C4-2B (cell line): ENCODE data around the gene YPEL4.

Experiments used
- CTCF ChIP-seq: fragments of 450-650 bp; conservative IDR thresholded peaks from 2 replicates; pipeline ENCODE4 v1.5.1; 2017; ENCODE audit warnings: mild to moderate bottlenecking
- ZFX ChIP-seq: fragments of 450-650 bp; IDR thresholded peaks from 2 replicates; pipeline ENCODE4 v1.6.1; 2017

- TF ChIP-seq CTCF (no peak), ZFX (no peak)
Observed at GRCh38 chr11:57680552-57680874, 30.8 kb upstream of the YPEL4 start.
